ENCODE measurements around the gene FAM13B.
"Not testable (repeated sequence)": the region's sequence is repeated elsewhere in the genome, so short reads cannot be mapped to it uniquely, and the experiment has no call there.

The FAM13B gene

DNA sequence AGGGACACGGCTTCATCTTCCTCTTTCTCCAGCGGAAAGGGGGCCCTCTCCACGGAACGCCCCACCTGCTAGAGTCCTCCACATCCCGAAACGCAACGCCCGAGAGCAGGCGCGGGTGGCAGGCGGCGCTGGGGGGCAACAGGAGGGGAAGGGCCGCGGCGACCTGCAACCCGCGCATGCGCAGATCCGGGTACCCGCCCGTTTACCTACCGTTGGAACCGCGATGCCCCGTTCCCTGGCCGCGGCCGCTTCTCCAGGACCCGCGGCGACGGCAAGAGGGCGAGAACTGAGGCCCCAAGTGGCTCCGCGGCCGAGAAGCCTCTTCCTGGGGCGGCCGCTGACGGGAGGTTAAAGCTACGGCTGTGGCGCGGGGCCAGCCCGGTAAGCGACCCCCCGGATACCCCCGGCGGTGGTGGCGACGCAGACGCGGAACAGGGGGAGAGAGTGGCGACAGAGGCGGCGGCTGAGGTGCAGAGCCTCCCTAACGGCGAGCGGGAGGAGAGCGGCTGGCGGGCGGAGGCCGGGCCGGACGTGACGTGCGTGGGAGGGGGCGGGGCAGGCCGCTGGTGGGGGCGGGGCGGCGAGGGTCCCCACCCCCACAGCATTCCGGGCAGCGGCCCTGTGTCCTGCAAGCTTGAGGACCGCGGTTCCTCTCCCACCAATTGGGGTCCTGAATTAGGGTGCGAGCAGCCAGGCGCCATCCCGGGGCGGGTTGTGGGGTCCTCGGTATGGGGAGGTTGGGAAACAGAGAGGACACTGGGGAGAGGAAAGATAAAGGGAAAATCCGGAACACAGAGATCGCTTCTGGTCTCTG is at the start of gene FAM13B:
FAM13B (minus strand) TSS at position 508 of the 814 bp plus-strand sequence. CDS start 13,968 bp downstream, outside the sequence.
- peak within 1 kb of the TSS; percentile 74 for H3K4me3 ChIP-seq (ENCODE audit: low read depth, low read length)
- peak; percentile 92 for DNase-seq (ENCODE audit: low read depth)
- TF ChIP-seq, protein P1, sequence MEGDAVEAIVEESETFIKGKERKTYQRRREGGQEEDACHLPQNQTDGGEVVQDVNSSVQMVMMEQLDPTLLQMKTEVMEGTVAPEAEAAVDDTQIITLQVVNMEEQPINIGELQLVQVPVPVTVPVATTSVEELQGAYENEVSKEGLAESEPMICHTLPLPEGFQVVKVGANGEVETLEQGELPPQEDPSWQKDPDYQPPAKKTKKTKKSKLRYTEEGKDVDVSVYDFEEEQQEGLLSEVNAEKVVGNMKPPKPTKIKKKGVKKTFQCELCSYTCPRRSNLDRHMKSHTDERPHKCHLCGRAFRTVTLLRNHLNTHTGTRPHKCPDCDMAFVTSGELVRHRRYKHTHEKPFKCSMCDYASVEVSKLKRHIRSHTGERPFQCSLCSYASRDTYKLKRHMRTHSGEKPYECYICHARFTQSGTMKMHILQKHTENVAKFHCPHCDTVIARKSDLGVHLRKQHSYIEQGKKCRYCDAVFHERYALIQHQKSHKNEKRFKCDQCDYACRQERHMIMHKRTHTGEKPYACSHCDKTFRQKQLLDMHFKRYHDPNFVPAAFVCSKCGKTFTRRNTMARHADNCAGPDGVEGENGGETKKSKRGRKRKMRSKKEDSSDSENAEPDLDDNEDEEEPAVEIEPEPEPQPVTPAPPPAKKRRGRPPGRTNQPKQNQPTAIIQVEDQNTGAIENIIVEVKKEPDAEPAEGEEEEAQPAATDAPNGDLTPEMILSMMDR (IDR thresholded peaks at IDR 0.05; ENCODE audit: insufficient read depth, low read depth, low read length, missing control alignments), result no peak

DNA sequence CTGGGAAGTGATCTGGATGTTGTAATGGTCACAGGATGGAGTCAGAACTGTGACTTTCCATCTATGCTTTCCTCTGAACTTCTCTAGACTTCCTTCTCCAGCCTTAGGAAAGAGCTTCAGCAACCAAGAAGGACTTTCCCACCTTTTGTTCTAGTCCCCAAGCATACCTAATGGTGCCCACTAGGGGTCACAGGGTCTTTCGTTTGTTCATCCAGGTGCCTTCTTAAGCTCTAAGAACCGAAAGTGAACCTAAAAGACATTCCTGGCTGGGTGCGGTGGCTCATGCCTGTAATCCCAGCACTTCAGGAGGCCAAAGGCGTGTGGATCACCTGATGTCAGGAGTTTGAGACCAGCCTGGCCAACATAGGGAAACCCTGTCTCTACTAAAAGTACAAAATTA is 49.2 kb upstream of the FAM13B start:
- DNase-seq (ENCODE audit: low read depth), result peak; percentile 47
- TF ChIP-seq, protein P1 (IDR thresholded peaks at IDR 0.05; ENCODE audit: insufficient read depth, low read depth, low read length, missing control alignments), result peak; percentile 32
- no peak overlapping the region for H3K4me3 ChIP-seq (ENCODE audit: low read depth, low read length)

DNA sequence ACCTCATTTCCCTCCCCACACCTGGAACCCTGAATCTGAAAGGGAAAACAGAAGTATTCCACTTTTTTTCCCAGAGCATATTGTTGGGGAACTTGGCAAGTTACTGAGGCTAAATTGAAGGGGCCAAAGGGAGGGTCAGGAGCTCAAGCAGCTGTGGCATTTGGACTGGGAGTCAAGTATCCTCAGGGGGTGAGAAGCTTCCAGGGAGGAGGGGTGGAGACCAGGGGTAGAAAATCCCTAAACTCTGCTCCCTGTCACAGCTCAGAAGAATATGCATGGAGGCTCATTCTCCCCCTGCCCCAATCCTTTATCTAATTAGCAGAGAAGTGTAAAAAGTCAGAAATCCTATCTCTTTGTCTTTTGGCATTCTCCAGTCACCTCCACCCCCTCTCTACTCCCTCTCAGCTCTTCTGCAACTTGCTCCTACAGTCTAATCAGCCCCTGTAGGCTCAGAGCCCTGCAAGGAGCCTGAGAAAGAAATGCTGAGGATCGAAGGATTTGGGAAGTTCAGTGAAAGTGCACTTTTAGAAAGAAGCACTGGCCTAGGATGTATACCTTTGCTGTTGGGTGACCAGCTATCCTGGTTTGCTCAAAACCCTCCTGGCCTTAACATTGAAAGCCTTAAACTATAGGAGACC is 45.2 kb upstream of the FAM13B start:
- TF ChIP-seq, protein P1 (IDR thresholded peaks at IDR 0.05; ENCODE audit: insufficient read depth, low read depth, low read length, missing control alignments), result no peak
- H3K4me3 ChIP-seq (ENCODE audit: low read depth, low read length), result no peak overlapping the region
- DNase-seq (ENCODE audit: low read depth), result no peak

DNA sequence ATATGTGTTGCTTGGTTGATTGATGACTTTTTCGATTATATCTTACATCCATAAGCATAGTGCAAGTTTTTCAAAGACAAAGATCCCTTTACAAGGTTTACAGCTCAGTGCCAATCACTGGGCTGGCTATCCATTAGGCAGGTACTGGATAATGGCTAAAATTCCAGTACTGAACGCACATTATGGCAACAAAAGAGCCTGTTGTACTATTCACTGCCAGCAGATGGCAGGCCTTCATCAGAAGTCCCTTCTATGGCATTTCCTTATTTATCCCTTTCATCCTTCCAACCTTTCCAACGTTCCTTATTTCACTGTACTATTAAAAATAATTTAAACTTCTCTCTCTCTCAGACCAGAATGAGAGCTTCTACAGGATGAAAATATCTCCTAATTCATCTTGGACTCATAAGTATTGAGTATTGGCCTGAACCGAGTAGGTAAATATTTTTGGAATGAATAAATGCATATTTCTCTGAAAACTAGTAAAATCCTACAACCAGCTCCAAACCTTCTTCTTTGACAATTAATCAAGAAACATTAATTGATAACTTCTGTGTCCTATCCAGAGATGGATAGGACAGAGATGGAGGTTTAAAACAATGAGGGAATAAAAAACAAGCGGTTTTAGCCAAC is 44.3 kb upstream of the FAM13B start:
- DNase-seq (ENCODE audit: low read depth), result peak; percentile 61
- TF ChIP-seq, protein P1 (IDR thresholded peaks at IDR 0.05; ENCODE audit: insufficient read depth, low read depth, low read length, missing control alignments), result peak; percentile 82
- H3K4me3 ChIP-seq (ENCODE audit: low read depth, low read length), result no peak overlapping the region

DNA sequence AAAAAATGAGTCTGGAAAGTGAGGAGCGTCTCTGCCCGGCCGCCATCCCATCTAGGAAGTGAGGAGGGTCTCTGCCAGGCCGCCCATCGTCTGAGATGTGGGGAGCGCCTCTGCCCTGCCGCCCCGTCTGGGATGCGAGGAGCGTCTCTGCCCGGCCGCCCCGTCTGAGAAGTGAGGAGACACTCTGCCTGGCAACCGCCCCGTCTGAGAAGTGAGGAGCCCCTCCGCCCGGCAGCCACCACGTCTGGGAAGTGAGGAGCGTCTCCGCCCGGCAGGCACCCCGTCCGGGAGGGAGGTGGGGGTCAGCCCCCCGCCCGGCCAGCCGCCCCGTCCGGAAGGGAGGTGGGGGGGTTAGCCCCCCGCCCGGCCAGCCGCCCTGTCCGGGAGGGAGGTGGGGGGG is 37.1 kb upstream of the FAM13B start:
- DNase-seq (ENCODE audit: low read depth); H3K4me3 ChIP-seq (ENCODE audit: low read depth, low read length): not testable (repeated sequence)

DNA sequence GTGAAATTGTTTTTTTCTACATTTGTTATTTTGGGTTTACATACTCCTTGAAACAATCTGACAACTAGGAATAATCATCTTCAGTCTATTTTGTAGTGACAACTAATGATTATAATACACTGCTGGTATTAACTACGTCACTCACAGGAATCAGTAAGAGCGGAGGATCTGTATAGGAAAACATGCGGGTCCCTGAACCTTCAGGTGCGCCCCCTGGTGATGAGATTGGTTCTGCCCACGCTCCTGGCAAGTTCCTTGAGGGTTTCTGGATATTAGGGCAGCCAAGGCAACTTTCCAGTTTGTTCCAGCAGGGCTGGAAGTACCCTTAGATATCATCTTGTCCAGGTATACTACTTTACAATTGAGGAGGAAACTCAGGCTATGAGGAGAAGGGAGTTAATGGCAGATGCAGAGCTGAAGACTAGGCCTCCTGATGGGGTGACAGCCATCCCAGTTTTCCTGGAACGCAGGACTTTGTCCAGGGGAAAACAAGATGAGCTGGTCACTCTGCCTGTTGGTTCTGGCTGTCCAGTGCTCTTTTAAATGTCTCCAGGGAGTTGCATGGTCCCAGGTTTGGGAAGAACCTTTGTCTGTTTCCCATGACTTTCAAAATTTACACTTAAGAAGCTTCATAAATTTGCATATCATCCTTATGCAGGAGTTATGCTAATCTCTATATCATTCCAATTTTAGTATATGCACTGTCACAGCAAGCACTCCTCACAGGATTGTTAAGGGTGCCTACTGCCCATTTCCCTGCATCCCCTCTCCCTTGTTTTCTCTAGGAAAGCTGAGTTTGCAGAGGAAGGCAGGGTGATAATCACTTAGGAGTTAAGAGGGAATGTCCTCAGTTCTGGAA is 36.1 kb upstream of the FAM13B start:
- no peak overlapping the region for H3K4me3 ChIP-seq (ENCODE audit: low read depth, low read length)
- TF ChIP-seq, protein P1 (IDR thresholded peaks at IDR 0.05; ENCODE audit: insufficient read depth, low read depth, low read length, missing control alignments), result peak; percentile 80
- peak; percentile 83 for DNase-seq (ENCODE audit: low read depth)

All from GM12865 (cell line).